ENCODE measurements around the gene F10.
"Not testable (repeated sequence)": the region's sequence is repeated elsewhere in the genome, so short reads cannot be mapped to it uniquely, and the experiment has no call there.

GRCh38 chr13:113079781-113080080, 42.9 kb upstream of the F10 start:
- TF ChIP-seq CTCF, POLR2A (IDR thresholded peaks at IDR 0.05): not testable (repeated sequence)

Data from heart left ventricle (tissue), 13 donors.